D721Med (cell line): ENCODE measurements around the gene BDH1.
A peak's percentile ranks its signal among the peaks of the same experiment; 100 is the strongest.

Experiments
- DNase-seq: peaks from one replicate; pipeline ENCODE4 v3.0.0; 2011; ENCODE audit warnings: low spot score; ENCODE audit not compliant: insufficient read length
- FAIRE-seq: peaks from 2 replicates; lab custom pipeline; 2011; peaks lifted over from hg19 to GRCh38; lab: Jason Lieb, UNC
- TF ChIP-seq, protein P1 (sequence below): IDR thresholded peaks from 2 replicates; pipeline ENCODE4 v1.5.1; 2012; ENCODE audit warnings: mild to moderate bottlenecking, control low read depth; ENCODE audit not compliant: insufficient read depth; ENCODE audit errors: missing control alignments

Gene BDH1

DNA sequence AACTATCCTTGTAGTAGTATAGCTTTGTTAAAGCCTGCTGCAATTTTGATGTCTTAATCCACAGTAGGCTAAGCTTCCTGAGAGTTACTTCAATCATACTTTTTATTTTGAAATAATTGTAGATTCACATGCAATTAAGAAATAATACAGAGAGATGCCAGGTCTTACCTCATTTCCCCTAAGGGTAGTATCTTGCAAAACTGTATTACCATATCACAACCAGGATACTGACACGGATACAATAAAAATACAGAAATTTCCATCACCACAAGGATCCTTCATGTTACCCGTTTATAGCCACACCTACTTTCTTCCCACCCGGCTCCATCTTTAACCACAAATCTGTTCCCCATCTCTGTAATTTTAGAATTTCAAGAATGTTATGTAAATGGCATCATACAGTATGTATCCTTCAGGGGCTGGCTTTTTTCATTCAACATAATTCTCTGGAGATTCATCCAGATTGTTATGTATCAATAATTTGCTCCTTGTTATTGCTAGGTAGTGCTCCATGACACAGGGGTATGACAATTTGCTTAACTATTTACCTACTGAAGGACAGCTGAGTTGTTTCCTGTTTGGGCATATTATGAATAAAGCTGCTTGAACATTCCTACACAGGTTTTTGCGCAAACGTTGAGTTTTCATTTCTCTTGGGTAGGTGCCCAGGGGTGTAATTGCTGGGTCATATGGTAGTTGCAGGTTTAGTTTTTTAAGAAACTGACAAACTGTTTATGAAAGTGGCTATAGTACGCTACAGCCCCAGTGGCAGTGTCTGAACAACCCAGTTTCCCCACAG, 21.6 kb downstream of the BDH1 start:
- DNase-seq, result no peak
- TF ChIP-seq, protein P1, sequence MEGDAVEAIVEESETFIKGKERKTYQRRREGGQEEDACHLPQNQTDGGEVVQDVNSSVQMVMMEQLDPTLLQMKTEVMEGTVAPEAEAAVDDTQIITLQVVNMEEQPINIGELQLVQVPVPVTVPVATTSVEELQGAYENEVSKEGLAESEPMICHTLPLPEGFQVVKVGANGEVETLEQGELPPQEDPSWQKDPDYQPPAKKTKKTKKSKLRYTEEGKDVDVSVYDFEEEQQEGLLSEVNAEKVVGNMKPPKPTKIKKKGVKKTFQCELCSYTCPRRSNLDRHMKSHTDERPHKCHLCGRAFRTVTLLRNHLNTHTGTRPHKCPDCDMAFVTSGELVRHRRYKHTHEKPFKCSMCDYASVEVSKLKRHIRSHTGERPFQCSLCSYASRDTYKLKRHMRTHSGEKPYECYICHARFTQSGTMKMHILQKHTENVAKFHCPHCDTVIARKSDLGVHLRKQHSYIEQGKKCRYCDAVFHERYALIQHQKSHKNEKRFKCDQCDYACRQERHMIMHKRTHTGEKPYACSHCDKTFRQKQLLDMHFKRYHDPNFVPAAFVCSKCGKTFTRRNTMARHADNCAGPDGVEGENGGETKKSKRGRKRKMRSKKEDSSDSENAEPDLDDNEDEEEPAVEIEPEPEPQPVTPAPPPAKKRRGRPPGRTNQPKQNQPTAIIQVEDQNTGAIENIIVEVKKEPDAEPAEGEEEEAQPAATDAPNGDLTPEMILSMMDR, result no peak
- FAIRE-seq, result no peak

DNA sequence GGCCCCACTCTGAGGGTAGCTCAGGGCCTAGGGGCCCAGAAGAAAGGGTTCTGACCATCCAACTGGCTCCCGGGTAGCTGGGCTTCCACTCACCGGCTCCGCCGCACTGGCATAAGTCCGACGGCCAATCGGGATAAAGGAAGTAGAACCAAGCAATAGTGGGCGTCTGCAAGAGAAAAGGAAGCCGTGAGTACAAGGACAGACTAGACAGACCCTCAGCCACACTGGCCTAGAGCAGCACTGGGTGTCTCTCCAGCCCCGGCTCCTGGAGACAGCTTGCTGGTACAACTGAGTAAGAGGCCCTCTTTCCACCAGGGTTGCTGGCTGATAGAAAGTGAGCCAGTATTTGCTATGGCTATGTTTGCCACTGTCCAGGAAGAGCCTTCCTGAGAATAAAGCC, 22.4 kb downstream of the BDH1 start:
- DNase-seq, result no peak

DNA sequence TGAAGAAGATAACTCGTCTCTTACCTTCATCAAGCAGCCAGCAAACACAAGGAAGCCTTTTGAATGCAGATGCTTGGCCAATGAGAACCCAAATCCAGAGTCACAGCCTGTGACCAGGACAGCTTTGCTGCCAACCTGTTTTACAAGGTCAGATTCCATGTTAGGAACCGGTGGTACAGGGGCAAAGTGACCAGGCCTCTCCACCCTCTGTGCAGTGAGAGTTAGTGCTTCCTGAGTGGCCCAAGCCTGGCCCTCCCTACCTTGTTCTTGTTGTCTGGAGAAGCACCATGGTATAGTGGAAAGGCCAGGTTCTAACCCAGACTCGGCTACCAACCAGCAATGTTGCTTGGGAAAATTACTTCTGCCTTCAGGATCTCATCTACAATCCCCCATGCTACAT, 23.4 kb downstream of the BDH1 start:
- DNase-seq, result no peak
- FAIRE-seq, result no peak
- TF ChIP-seq, protein P1, result no peak

More for the DNA sequence above, 22.4 kb downstream of the BDH1 start:
- no peak for FAIRE-seq
- TF ChIP-seq, protein P1, result no peak

DNA sequence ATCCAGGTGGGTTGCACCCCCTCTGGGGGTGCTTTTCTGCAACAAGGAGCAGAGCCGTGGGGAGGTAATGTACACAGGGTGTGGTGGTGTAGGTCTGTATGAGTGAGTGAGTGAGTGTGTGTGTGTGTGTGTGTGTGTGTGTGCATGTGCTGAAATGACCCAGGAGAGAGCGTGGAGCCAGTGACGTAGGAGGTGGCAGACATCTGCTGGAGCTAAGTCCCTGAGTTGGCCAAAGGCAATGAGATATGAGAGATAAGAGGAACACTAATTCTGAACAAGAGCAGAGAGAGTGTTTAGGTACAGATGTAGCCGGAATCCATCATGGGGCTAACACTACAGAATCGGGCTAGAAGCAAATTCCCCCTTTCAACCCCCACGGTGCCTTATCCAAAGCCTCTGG, 27.6 kb downstream of the BDH1 start:
- TF ChIP-seq, protein P1, result no peak
- DNase-seq, result no peak
- no peak for FAIRE-seq

DNA sequence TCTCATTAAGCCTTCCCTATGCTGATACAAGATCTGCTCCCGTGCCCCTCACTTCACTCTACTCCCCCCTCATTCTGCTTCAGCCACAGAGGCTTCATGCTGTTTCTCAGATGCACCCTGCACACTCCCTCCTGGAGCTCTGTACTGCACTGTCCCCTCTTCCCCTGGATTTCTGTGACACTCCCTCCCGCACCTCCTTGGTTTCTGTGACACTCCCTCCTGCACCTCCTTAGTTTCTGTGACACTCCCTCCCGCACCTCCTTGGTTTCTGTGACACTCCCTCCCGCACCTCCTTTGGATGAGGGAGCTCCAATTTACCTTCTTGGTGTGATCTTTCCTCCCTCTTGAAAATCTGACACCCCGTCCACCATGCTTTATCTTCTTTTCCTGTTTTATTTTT, 28.2 kb downstream of the BDH1 start:
- DNase-seq (no peak), FAIRE-seq (no peak)
- TF ChIP-seq, protein P1, result no peak

DNA sequence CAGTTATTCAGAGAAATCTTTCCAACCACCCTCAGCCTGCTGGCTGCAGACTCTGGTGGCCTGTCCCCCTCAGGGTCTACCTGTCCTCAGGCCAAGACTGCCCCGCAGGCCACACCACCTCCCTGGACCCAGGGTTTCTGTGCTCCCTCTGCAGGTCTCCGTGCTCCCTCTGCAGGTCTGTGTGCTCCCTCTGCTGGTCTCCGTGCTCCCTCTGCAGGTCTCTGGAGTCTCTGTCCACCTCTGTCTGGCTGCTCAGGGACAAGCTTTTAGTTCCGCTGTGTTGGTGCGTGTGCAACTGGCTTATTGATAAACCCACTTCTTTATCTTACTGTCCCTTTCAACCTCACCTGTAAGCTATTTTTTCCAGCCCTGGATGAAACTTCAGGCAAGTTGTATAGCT, 30.1 kb downstream of the BDH1 start:
- no peak for FAIRE-seq

DNA sequence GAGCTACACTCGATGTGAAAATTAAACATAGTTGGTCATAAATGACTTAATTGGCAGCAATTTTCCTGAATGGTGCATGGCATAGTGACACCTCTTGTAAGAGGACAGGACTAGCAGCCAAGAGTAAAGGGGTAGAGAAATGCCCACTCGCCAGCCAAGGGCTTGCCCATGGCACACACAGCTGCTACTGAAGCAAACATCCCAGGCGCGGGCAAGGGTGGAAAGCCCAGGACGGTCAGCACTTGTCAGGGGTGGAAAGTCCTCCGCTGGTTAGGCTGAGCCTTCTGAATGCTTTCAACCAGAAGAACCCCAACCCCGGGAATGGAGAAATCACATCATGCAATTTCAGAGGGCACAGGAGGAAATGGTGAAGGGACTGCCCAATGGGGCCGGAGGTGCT, 31.6 kb downstream of the BDH1 start:
- TF ChIP-seq, protein P1, result no peak
- DNase-seq, result peak; percentile 4
- no peak for FAIRE-seq

More for the DNA sequence above, 30.1 kb downstream of the BDH1 start:
- TF ChIP-seq, protein P1, result no peak
- DNase-seq, result no peak
